Measurements from ENCODE around the gene ETF1.
"Not testable (repeated sequence)": the region's sequence is repeated elsewhere in the genome, so short reads cannot be mapped to it uniquely, and the experiment has no call there.

The ETF1 gene

GRCh38 chr5:138482638-138483037 is 60.4 kb downstream of the ETF1 start:
- DNase-seq = no peak

DNA sequence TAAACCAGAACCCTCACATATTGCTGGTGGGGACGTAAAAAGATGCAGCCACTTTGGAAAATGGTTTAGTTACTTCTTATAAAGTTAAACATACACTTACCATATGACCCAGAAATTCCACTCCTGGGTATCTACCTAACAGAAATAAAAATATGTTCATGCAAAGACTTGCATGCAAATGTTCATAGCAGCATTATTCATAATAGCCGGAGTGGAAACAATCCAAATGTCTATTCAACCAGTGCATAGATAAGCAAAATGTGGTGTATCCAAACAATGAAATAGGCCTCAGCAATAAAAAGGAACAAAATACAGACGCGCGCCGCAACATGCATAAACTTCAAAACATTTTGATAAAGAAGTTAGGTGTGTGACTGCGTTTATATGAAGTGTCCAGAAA is 66.1 kb downstream of the ETF1 start:
- DNase-seq = no peak

DNA sequence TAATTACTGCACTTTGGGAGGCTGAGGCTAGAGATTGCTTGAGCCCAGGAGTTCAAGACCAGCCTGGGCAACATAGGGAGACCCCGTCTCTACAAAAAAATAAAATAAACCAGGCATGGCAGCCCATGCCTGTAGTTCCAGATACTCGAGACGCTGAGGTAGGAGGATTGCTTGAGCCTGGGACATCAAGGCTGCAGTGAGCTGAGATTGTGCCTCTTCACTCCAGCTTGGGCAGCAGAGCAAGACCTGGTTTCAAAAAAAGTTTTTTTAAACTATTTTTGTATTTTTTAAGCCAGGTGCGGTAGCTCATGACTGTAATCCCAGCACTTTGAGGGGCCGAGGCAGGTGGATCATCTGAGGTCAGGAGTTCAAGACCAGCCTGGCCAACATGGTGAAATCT is 69.9 kb downstream of the ETF1 start:
- DNase-seq = not testable (repeated sequence)

DNA sequence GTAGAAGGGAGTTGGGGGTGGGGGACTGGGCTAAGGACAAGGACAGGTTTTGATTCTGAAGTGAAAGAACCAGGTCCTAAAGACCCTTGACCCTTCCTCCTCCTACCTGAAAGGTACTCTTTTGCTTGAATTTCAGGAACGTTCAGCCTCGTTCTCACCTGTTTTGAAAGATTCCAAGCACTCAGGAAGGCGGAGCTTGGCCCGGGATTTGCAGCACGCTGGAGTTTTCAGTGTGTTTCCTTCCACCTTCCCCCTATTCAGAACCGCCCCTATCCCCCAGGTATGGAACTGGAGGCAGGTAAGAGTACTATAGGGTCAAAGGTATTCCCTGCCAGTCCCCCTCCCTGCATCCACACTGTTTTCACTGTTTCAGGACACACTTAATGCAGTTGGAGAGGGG is 70.7 kb downstream of the ETF1 start:
- DNase-seq = no peak

DNA sequence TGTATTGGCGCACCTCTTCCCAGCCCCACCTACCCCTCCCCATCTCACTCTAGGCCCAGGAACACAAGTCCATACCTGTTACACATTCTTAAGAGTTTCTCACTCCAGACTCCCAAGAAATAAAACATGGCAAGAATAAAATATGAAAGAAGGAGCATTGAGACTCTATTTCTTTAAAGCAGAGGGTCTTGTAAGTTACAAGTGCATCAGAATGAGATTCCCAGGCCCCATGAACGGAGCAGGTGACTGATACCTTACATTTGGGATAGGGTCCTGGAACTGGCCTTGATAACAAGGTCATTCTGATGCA is 72.0 kb downstream of the ETF1 start:
- no peak for DNase-seq

GRCh38 chr5:138470322-138471051 is 72.5 kb downstream of the ETF1 start:
- DNase-seq = no peak

GRCh38 chr5:138469540-138470321 is 73.3 kb downstream of the ETF1 start:
- DNase-seq = peak in 1 of 2 experiments; percentile 40

DNA sequence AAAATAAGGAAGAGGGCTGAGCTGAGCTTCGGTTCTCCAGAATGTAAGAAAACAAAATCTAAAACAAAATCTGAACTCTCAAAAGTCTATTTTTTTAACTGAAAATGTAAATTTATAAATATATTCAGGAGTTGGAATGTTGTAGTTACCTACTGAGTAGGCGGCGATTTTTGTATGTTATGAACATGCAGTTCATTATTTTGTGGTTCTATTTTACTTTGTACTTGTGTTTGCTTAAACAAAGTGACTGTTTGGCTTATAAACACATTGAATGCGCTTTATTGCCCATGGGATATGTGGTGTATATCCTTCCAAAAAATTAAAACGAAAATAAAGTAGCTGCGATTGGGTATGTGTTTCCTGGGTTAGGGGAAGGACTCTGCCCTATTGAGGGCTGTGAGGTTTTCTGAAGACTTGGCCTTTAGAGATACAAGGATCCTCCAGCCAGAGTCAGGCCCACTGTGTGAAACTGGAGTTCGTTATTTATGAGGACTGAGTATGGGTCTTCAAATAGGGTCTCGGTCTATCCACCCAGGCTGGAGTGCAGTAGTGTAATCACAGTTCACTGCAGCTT is 74.0 kb downstream of the ETF1 start:
- DNase-seq = no peak

DNA sequence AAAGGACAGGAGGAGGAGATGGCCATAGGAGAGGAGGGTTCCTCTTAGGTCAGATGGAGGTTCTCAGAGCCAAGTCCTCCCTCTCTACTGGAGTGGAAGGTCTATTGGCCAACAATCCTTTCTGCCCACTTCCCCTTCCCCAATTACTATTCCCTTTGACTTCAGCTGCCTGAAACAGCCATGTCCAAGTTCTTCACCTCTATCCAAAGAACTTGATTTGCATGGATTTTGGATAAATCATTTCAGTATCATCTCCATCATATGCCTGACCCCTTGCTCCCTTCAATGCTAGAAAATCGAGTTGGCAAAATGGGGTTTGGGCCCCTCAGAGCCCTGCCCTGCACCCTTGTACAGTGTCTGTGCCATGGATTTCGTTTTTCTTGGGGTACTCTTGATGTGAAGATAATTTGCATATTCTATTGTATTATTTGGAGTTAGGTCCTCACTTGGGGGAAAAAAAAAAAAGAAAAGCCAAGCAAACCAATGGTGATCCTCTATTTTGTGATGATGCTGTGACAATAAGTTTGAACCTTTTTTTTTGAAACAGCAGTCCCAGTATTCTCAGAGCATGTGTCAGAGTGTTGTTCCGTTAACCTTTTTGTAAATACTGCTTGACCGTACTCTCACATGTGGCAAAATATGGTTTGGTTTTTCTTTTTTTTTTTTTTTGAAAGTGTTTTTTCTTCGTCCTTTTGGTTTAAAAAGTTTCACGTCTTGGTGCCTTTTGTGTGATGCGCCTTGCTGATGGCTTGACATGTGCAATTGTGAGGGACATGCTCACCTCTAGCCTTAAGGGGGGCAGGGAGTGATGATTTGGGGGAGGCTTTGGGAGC is 74.7 kb downstream of the ETF1 start:
- DNase-seq = no peak

- peak in 1 of 2 experiments; percentile 23 for DNase-seq
Measured at GRCh38 chr5:138467711-138468132, 75.3 kb downstream of the ETF1 start.

DNA sequence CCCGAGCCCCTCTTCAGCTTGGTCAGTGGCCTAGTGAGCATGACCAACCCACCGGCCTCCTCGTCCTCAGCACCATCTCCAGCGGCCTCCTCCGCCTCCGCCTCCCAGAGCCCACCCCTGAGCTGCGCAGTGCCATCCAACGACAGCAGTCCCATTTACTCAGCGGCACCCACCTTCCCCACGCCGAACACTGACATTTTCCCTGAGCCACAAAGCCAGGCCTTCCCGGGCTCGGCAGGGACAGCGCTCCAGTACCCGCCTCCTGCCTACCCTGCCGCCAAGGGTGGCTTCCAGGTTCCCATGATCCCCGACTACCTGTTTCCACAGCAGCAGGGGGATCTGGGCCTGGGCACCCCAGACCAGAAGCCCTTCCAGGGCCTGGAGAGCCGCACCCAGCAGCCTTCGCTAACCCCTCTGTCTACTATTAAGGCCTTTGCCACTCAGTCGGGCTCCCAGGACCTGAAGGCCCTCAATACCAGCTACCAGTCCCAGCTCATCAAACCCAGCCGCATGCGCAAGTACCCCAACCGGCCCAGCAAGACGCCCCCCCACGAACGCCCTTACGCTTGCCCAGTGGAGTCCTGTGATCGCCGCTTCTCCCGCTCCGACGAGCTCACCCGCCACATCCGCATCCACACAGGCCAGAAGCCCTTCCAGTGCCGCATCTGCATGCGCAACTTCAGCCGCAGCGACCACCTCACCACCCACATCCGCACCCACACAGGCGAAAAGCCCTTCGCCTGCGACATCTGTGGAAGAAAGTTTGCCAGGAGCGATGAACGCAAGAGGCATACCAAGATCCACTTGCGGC is 75.9 kb downstream of the ETF1 start:
- DNase-seq = peak in 1 of 2 experiments; percentile 22

DNA sequence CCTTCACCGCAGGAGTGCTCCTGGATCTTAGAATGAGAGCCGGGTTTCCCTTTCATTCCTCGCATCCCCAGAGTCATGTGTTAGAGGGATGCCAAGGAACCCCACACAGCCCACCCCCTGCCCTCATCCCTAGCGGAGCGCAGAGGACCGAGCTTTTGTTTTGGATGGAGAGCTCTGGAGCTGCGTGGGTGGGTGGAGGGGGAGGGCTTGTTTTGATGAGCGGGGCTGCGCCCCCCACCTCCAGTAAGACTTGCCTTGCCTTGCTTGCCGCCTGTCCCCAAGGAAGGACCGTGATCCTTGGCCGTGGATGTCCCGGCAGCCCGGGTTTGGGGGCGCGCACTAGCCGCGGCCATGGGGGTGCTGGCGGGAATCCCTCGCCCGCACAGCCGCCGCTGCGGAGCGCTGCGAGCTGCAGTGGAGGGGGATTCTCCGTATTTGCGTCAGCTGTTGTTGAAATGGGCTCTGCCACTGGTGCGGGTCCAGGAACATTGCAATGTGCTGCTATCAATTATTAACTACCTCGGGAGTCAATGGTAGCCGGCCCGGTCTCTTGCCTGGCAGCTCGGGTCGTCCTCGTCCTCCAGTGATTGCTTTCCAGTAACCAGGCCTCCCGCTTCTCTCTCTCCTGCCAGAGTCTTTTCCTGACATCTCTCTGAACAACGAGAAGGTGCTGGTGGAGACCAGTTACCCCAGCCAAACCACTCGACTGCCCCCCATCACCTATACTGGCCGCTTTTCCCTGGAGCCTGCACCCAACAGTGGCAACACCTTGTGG is 76.7 kb downstream of the ETF1 start:
- DNase-seq = peak in 1 of 2 experiments; percentile 38

- DNase-seq = peak; percentile 86 to 96
Measured at GRCh38 chr5:138465261-138466124, 77.5 kb downstream of the ETF1 start, which contains the start of gene EGR1. EGR1 (plus strand) TSS chr5:138465479; CDS start chr5:138465762, 283 bp downstream.

DNA sequence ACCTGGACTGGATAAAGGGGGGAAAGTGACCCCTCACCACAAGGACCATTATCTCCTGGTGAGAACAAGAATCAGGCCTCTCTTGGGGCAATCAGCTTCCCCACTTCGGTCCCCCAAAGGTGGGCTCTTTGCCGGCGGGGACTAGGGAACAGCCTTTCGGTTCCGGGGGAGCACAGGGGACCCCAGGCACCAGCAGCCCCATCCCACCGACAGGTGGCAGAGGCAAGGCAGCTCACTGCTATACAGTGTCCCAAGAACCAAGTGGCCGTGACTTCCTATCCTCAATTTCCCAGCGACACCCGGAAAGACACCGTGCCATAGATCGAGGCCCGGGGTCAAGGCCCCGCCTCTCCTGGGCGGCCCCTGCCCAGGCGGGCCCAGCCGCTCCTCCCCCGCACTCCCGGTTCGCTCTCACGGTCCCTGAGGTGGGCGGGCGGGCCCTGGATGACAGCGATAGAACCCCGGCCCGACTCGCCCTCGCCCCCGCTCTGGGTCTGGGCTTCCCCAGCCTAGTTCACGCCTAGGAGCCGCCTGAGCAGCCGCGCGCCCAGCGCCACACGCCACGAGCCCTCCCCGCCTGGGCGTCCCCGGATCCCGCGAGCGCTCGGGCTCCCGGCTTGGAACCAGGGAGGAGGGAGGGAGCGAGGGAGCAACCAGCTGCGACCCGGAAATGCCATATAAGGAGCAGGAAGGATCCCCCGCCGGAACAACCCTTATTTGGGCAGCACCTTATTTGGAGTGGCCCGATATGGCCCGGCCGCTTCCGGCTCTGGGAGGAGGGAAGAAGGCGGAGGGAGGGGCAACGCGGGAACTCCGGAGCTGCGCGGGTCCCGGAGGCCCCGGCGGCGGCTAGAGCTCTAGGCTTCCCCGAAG is 78.4 kb downstream of the ETF1 start:
- DNase-seq = peak; percentile 88 to 97

DNA sequence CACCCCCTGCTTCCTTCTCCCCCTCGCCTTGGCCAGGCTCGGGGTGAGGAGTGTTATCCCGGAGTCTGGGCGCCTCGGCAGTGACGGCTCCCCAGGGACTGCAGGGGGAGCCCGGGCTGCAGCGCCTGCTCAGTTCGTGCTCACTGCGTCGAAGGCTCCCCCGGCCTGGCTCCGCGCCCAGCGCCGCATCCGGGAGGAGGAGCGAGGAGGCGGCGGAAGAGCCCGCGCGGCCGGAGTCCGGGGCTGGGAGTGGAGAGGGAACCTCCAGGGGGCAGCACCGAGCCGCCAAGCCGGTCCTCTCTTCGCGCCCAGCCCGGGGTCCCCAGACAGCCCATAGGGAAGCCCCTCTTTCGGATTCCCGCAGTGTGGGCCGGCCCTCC is 79.0 kb downstream of the ETF1 start:
- DNase-seq = peak; percentile 89 to 95

DNA sequence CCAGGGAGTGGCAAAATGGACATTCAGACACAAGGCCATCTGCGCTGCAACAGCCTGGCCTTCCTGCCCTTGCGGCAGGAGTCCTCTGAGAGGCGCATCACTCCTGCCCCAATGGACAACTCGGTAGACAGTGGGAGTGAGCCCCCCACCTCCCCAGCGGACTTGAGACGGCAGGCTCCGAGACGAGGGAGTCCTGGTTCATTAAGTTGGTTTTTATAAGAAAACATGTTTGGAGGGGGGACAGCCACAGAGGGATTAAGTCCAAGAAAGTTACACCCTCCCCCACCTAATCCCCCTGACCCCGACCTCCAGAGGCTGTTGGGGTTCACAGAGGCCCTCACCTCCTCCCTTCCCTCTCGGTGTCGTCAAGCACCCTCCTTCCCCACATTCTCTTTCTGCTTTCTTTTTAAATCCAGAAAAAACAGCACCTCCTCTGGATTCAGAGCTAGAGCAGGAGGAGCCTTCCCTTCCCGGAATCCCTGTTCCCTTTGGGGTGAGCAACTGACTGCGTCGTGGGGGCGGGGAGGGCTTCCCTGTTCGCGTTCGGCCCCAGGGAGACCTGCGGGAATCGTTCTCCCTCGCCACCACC is 79.5 kb downstream of the ETF1 start:
- no peak for DNase-seq

DNA sequence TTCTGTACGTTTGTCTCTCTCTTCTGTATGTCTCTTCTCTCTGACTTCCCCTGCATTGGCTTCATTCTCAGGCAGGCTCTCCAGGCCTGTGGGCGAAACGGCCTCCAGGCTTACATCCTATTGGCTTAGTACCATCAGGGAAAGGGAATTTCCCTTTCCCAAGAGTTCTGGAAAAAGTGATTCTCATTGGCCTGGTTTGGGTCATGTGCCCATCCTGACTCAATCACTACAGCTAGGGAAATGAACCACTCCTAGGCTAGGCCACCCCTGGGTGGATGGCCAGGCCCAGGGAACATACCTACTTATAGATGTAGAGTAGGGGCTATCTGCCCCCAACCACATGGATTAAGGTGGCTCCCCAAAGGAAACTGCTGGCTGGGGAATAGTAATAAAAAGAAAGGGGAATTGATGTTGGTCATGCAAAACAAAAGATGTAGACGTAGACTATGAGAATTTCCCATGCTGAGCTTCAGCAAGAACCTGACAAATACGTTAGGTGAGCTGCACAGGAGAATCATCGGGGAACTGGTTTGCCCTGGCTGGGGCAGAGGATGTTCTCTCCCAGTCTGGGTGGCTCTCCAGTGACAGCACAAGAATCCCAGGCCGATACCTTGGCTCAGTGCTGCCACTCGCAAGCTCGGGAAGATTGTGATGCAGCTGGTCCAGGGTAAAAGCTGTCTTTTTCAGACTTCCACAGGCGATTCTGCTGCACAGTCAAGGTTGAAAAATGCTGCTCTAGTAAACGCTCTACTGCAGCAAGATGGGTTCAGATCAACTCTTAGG is 81.5 kb downstream of the ETF1 start:
- DNase-seq = no peak

Measured in stimulated activated CD4-positive, alpha-beta T cell treated with anti-CD3 and anti-CD28 coated beads, Interleukin-4, amount 100 ng/mL, for 4 hours (primary cell).